GM23338 (cell line): ENCODE results near the gene S100A8.

Source experiments
- CREB1 ChIP-seq: fragments of 250-450 bp; sonication (Bioruptor Pico); IDR thresholded peaks from 2 replicates; pipeline ENCODE4 v1.5.0; 2020; ENCODE audit warnings: low read depth, mild to moderate bottlenecking, moderate library complexity
- CTCF ChIP-seq, 2 experiments: fragments of 200-600 bp in 1 of 2; sonication (generic) in 1 of 2; conservative IDR thresholded peaks; 2 replicates each; pipeline versions ENCODE4 v1.5.1 to v1.6.1; 2016 to 2017; ENCODE audit warnings: antibody characterized with exemption in 2 of 2, low read depth in 2 of 2, mild to moderate bottlenecking in 2 of 2, moderate library complexity in 1 of 2
- ETS1 ChIP-seq: IDR thresholded peaks from 2 replicates; pipeline ENCODE4 v1.6.1; 2016; ENCODE audit warnings: antibody characterized with exemption
- EZH2 ChIP-seq: fragments of 200-600 bp; sonication (generic); IDR thresholded peaks from one replicate; pipeline ENCODE4 v1.8.0; 2017; ENCODE audit warnings: antibody characterized with exemption, mild to moderate bottlenecking, low read depth; ENCODE audit not compliant: unreplicated experiment
- EZH2phosphoT487 ChIP-seq: fragments of 200-600 bp; sonication (generic); IDR thresholded peaks from one replicate; pipeline ENCODE4 v1.8.1; 2018; ENCODE audit warnings: antibody characterized with exemption; ENCODE audit not compliant: unreplicated experiment
- JUNB ChIP-seq: IDR thresholded peaks from one replicate; pipeline ENCODE4 v1.6.1; 2016; ENCODE audit warnings: antibody characterized with exemption; ENCODE audit not compliant: unreplicated experiment
- POLR2AphosphoS5 ChIP-seq: IDR thresholded peaks from 2 replicates; pipeline ENCODE4 v1.6.1; 2016; ENCODE audit warnings: antibody characterized with exemption, low read depth
- REST ChIP-seq: IDR thresholded peaks from one replicate; pipeline ENCODE4 v1.6.1; 2018; ENCODE audit warnings: antibody characterized with exemption; ENCODE audit not compliant: unreplicated experiment

- no peak for TF ChIP-seq CTCF (conservative IDR thresholded peaks at IDR 0.05; ENCODE audit: low read depth in 2 of 2)
- TF ChIP-seq POLR2AphosphoS5: no peak
- TF ChIP-seq EZH2: no peak
- no peak for TF ChIP-seq JUNB
- no peak for TF ChIP-seq ETS1
- TF ChIP-seq EZH2phosphoT487: no peak
- TF ChIP-seq REST: no peak
- no peak for TF ChIP-seq CREB1 (CRISPR knock-in tag)
Observed at GRCh38 chr1:153358691-153358975, 32.2 kb downstream of the S100A8 start.
